Spinal cord (tissue), 10 donors: ENCODE measurements around the gene SMO. TPM values are rescaled to one million over a fixed set of nuclear protein-coding genes. Genes with fewer than 3 reads are reported as not detected.
"Not testable (repeated sequence)": the region's sequence is repeated elsewhere in the genome, so short reads cannot be mapped to it uniquely, and the experiment has no call there.

Source experiments
- DNase-seq, 6 donors: peaks; one replicate each; pipeline versions ENCODE4 v3.0.0 to v3.0.0-alpha.2; 2013 to 2015; ENCODE audit warnings: low spot score in 6 of 6, low read depth in 4 of 6
- H3K27ac ChIP-seq: one replicate; pipeline ENCODE4 v1.5.1; 2013; ENCODE audit warnings: low read depth, low read length, control low read depth
- H3K27me3 ChIP-seq: one replicate; pipeline ENCODE4 v1.6.1; 2013; ENCODE audit warnings: low read length; ENCODE audit not compliant: control insufficient read depth, insufficient read depth
- H3K36me3 ChIP-seq: one replicate; pipeline ENCODE4 v1.6.1; 2013; ENCODE audit warnings: low read length; ENCODE audit not compliant: control insufficient read depth, insufficient read depth
- H3K4me1 ChIP-seq: one replicate; pipeline ENCODE4 v1.6.1; 2013; ENCODE audit warnings: low read length; ENCODE audit not compliant: control insufficient read depth, insufficient read depth
- H3K4me3 ChIP-seq: one replicate; pipeline ENCODE4 v1.5.1; 2013; ENCODE audit warnings: low read depth, low read length, control low read depth
- H3K9me3 ChIP-seq: one replicate; pipeline ENCODE4 v1.6.1; 2013; ENCODE audit warnings: low read length; ENCODE audit not compliant: control insufficient read depth, insufficient read depth
- WGBS: methylation state at CpG from one replicate; pipeline ENCODE4 v1.1.5; 2013; ENCODE audit warnings: missing lambda C conversion rate; ENCODE audit not compliant: insufficient coverage; 5-methylcytosine and 5-hydroxymethylcytosine counted together
- polyA plus RNA-seq, 2 donors: library from polyadenylated mRNA; unstranded; fragments of 120-200 nt; gene quantifications; one replicate each; pipeline ENCODE4 v1.2.1, GENCODE V29; 2013; ENCODE audit not compliant: insufficient read length in 2 of 2
- total RNA-seq, 2 donors: library from RNA; depleted of rRNA in 1 of 2; stranded (reverse); fragments of 120-200 nt in 1 of 2; fragments of >200 nt in 1 of 2; gene quantifications; one replicate each; pipeline versions ENCODE4 v1.2.3 to v1.2.4, GENCODE V29; 2013 to 2014
- donor health status: healthy.

SMO gene
- total and polyA plus RNA-seq, 4 donors: 17.0 to 49.0 (median 33.0) TPM

DNA sequence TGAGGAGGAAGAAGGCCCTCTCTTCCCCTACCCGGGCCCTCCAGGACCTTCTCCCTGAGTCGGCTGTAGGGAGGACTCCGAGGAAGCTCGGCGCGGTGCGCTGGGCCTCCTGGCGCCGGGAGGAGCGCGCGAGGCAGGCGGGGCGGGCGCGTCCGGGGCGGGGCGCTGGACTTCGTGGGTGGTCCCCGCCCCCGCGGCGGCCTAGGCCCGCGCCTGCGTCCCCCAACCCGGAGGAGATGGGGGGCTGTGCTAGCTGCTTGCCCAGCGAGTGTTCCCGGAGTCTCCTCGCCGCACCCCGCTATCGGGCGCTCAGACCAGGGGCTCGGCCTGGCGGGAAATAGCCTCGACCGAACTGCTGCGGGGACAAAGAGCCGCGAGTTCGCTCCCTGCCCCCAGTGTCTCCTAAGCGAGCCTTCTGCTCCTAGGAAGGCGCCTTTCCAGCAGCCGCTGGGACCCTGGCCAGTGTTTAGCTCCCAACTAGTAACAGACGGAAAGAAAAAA lies 19.2 kb upstream of the SMO start:
- peak in 2 of 6 donors; percentile 43 to 83 for DNase-seq
- H3K36me3 ChIP-seq: peaks cover 2% of the 10 kb centered on the region

GRCh38 chr7:129169686-129170440 lies 18.6 kb upstream of the SMO start:
- Histone ChIP-seq H3K4me1 (peaks cover 21% of the 10 kb centered on the region), H3K36me3 (peaks cover 2% of the 10 kb centered on the region), H3K4me3 (peak overlapping the region; percentile 50), H3K27ac (peak overlapping the region; percentile 3), H3K9me3 (no peaks in the 10 kb centered on the region), H3K27me3 (peaks cover 3% of the 10 kb centered on the region)
- DNase-seq: no peak
- WGBS: 39% methylated on average over 9 of the region's 16 CpGs

More for the DNA sequence above, 19.2 kb upstream of the SMO start:
- Histone ChIP-seq H3K27ac (peak overlapping the region; percentile 47), H3K9me3 (no peaks in the 10 kb centered on the region), H3K4me3 (peak overlapping the region; percentile 50), H3K27me3 (peaks cover 3% of the 10 kb centered on the region), H3K4me1 (peaks cover 21% of the 10 kb centered on the region)
- 2% methylated on average over 41 of the region's 47 CpGs for WGBS

GRCh38 chr7:129170441-129171021 lies 17.9 kb upstream of the SMO start:
- no peak for DNase-seq
- 82% methylated on average over 5 of the region's 11 CpGs for WGBS
- H3K27ac ChIP-seq: no peak overlapping the region
- no peak overlapping the region for H3K4me3 ChIP-seq
- H3K9me3 ChIP-seq: no peaks in the 10 kb centered on the region
- peaks cover under 1% of the 10 kb centered on the region for H3K36me3 ChIP-seq
- H3K27me3 ChIP-seq: peaks cover 3% of the 10 kb centered on the region
- H3K4me1 ChIP-seq: peaks cover 21% of the 10 kb centered on the region

GRCh38 chr7:129173861-129174260 lies 14.6 kb upstream of the SMO start:
- not testable (repeated sequence) for H3K9me3 ChIP-seq, H3K27me3 ChIP-seq, H3K27ac ChIP-seq, H3K4me1 ChIP-seq, H3K36me3 ChIP-seq, H3K4me3 ChIP-seq, DNase-seq
- WGBS: no CpG with 5 or more reads among the region's 7 CpGs

GRCh38 chr7:129176916-129177710 lies 11.3 kb upstream of the SMO start:
- H3K9me3 ChIP-seq: no peaks in the 10 kb centered on the region
- no peaks in the 10 kb centered on the region for H3K36me3 ChIP-seq
- no peaks in the 10 kb centered on the region for H3K4me1 ChIP-seq
- no peak overlapping the region for H3K4me3 ChIP-seq
- no peak for DNase-seq
- H3K27me3 ChIP-seq: no peaks in the 10 kb centered on the region
- H3K27ac ChIP-seq: no peak overlapping the region
- 79% methylated on average over 5 of the region's 11 CpGs for WGBS

DNA sequence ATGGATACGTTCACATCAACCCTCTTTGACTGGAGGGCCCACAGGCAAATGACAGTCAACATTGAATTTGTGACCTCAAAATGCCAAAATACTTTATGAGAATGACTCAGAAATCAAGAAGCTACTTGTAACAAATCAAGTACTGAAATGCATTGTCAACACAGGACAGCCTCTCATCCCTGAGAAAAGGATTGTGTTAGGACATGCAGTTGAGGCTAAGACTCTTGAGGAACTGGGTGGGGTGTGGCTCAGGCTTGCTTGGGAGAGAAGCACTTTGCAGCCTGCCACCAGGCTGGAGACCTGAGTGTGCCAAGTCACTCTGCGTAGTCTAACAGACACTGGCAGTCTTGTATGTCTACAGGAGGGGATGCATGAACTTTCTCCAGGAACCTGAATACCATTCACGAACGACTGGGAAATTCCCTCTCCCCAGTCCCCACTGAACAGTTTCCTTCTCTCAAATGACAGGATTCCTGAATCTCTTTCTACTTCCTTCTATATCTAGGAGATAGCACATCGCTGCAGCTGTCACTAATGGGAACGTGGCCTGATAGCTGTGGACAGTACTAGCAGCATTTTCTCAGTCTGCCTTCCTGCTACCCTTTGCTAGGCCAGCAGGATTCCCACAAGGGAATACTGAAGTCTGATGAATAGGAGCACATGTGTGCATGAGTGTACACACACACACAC lies 3.3 kb upstream of the SMO start:
- H3K27ac ChIP-seq: no peak overlapping the region
- no peaks in the 10 kb centered on the region for H3K36me3 ChIP-seq
- H3K4me1 ChIP-seq: peaks cover 14% of the 10 kb centered on the region
- no peak for DNase-seq
- H3K4me3 ChIP-seq: no peak overlapping the region
- H3K27me3 ChIP-seq: peaks cover 9% of the 10 kb centered on the region
- no peaks in the 10 kb centered on the region for H3K9me3 ChIP-seq
- WGBS: 100% methylated on average over 2 of the region's 6 CpGs

- Histone ChIP-seq H3K27me3 (peaks cover 11% of the 10 kb centered on the region), H3K4me1 (peaks cover 18% of the 10 kb centered on the region), H3K27ac (no peak overlapping the region), H3K4me3 (no peak overlapping the region), H3K9me3 (no peaks in the 10 kb centered on the region), H3K36me3 (no peaks in the 10 kb centered on the region)
- 80% methylated on average over 2 of the region's 6 CpGs for WGBS
- DNase-seq: no peak
Measured at GRCh38 chr7:129186749-129187260, 1.6 kb upstream of the SMO start.

DNA sequence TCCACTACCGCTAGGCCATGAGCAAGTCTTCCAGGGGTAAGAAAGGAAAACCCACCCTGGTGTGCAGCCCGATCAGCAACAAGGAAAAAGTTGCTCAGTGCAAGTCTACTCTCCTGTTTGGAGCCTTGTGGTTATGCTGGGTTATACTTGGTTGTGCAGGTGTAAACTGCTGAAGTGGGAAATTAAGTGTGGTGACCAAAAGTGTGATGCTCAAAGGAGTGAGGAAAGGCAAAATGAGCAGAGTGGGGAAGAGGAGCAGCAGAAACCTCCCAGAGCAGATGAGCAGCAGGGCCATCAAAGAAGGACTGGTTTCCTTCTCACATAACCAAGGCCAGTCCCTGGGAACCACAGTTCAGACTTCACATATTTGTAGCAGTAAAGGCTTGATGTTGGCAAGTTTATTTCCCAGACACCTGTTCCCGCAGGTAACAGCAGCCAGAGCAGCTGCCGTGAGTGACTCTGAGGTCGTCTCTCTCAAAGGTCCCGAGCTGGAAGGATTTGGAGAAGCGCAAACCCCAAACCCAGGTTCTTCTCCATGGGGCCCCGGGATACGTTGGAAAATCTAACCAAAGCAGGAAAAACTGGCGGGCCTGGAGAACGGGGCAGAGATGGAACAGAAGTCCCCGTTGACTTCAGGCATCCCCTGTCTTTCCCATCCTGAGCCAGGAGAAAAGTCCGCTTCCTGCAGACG lies 607 bp upstream of the SMO start:
- WGBS: 12% methylated on average over 13 of the region's 14 CpGs
- H3K27ac ChIP-seq: peak overlapping the region; percentile 79

More for the DNA sequence above, 607 bp upstream of the SMO start:
- H3K4me3 ChIP-seq: peak overlapping the region; percentile 50
- no peaks in the 10 kb centered on the region for H3K9me3 ChIP-seq
- peak in 1 of 6 donors; percentile 15 for DNase-seq
- H3K36me3 ChIP-seq: no peaks in the 10 kb centered on the region
- H3K4me1 ChIP-seq: peaks cover 18% of the 10 kb centered on the region
- peaks cover 11% of the 10 kb centered on the region for H3K27me3 ChIP-seq
